Suppressor macrophage (primary cell): ENCODE measurements around the gene NAV2.
A peak's percentile ranks its signal among the peaks of the same experiment; 100 is the strongest.

Experiments used
- DNase-seq, 4 experiments: peaks; one replicate each; pipeline ENCODE4 v3.0.0-alpha.2; 2020 to 2022

Gene NAV2

DNA sequence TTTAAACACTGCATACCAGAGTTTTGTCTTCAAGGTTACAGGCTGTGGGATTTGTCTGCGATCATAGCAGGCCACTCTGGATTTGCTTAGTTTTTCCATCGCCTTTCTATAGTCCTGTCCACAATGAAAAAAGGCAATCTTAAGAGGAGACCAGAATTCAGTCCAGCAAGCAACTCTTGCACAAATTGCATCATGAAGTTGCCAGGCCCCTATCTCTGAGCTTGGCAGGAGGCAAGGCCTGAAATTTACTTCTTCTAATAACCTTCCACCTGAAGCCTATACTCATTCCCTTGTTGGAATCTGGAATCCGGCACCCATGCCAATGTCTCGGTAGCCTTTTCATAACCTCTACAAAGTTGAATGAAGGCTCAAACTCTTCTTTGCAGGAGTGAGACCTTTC is 100.1 kb downstream of the NAV2 start:
- DNase-seq, result no peak

GRCh38 chr11:19813158-19813879 is 100.7 kb downstream of the NAV2 start:
- DNase-seq, result no peak

DNA sequence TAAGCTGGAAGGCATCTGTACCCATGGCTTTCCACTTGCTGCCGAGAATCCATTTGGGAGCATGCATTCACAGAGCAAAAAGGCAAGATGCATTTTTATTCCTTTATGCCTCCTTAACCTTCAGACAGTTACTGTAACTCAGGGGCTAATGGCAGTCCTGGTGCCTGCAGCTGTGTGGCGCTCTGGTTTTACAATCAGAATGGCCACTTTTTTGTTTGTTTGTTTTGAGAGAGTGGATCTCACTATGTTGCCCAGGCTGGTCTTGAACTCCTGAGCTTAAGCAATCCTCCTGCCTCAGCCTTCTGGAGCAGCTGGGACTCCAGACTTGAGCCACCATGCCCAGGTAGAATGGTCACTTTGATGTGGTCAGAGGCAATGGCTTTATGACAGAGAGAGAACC is 101.8 kb downstream of the NAV2 start:
- no peak for DNase-seq

DNA sequence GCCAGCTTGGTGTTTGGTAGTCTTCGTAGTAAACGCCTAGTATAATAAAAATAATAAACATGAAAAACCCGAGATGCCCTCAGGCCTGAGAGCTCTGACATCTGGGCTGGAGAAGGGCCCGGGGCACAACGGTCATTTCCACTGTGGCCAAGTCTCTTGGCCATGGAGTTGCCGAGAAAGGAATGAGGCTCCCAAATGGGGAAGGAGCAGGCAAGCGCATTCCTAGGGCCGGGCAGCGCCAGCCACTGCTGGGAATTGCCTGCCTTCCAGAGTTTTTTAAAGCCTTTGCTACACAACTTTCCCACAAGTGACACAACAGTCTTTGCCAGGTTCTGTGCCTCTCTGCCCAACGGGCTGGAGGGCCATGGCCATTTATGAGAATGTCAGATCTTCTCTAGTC is 103.4 kb downstream of the NAV2 start:
- no peak for DNase-seq

DNA sequence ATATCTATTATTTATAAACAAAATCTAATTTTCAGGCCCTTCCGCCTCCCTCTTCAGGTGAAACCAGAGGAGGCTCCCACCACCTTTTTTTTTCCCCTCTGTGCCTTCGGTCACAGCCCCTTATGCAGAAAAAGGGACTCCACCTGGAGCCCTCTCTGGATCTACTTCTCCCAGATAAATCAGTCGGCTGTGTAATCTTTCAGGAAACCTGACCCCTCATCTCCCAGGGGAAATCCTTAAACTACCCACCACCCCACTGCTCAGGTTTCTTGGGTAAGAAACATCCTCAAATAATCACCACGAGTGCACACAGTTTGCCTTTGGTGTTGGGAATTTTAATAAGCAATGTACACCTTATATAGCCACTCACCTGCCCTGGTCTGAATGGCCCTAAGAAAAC is 104.2 kb downstream of the NAV2 start:
- no peak for DNase-seq

DNA sequence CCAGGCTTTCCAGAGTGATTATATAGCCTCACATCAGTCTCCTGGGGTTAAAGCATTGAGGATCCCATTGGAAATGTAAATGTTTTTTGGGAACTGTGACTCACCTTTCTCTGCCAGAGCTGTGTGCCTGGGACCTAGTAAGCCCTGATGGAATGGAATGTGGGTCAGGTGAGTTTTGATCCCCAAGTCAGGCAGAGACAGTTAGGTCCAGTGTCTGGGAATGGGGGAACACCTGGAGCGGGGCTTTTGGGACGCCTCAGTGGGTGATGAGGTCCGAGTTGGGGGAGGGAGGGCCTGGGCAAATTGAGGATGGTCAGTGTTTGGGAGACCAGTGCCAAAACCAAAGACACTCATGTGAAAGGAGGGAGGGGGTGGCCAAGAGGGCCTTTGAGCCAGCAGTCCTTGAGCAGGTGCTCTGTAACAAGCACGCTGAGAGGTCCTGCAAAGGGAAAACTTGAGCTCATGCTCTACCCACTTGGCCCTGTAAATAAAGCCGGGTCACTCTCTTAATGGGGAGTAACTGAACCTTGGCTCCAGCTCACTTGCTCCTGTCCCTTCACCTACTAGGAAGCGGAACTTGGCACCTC is 104.7 kb downstream of the NAV2 start:
- DNase-seq, result no peak

DNA sequence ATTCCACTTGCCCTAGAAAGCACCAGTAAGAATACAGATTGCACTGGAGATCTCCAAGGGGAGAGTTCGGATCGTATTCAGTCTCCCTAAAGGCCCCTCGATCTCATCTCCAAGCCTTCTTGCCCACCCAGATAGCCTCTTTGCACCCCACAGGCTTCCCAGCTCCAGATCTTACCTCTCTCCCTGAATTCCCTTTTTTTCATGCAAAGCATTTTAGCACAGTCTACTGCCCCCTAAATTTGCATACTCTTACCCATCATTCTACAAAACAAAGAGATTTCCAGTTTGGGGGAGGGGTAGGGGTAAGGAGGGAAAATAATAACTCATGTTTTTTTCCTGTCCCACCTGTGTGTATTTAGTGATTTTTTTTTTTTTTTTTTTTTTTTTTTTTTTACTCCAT is 105.2 kb downstream of the NAV2 start:
- no peak for DNase-seq

GRCh38 chr11:19818619-19819018 is 106.0 kb downstream of the NAV2 start:
- no peak for DNase-seq

- DNase-seq, result no peak
Measured at GRCh38 chr11:19819148-19819547, 106.5 kb downstream of the NAV2 start.

GRCh38 chr11:19820100-19820499 is 107.5 kb downstream of the NAV2 start:
- DNase-seq, result no peak

- no peak for DNase-seq
Measured at GRCh38 chr11:19821412-19821875, 108.8 kb downstream of the NAV2 start.

- no peak for DNase-seq
Measured at GRCh38 chr11:19821993-19822392, 109.4 kb downstream of the NAV2 start.

DNA sequence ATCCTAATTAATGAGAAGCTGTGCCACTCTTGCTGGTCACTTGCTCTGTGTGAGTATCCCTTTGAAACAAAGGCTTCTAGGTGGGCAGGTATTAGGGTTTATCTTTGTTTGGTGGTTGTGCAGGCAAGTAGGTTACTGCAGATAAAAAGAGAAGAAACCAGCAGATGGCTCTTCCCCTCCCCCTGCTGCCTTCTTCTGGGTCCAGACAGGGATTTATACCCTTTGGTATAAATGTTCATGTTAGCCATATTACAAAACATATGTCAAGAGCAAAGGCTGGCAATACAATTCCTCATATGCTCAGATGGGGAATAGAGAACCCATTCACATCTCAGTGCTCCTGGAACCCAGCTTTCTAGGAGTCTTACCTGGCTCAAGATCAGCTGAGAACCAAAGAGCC is 109.9 kb downstream of the NAV2 start:
- no peak for DNase-seq

DNA sequence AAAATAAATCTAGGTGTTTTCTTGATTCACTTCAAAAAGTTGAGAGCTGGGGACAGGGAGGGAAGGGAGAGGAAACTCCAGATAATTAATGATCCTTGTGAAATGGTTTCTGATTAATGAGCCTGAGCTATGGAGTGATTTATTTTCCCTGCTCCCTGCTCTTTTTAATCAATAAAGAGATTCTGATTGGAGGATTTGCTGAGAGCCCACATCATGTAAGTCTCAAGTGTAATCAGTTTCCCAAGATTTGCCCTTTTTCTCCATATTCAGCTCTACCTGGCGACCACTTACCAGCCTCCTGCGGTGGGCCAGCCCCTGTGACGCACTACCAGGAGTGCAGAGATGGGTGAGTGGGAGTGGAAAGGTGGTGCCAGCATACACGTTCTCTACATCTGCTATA is 114.0 kb downstream of the NAV2 start:
- no peak for DNase-seq

GRCh38 chr11:19827399-19828135 is 114.9 kb downstream of the NAV2 start:
- DNase-seq, result peak in 1 of 4 experiments; percentile 6

GRCh38 chr11:19828382-19829108 is 115.9 kb downstream of the NAV2 start:
- peak in 2 of 4 experiments; percentile 13 to 46 for DNase-seq

DNA sequence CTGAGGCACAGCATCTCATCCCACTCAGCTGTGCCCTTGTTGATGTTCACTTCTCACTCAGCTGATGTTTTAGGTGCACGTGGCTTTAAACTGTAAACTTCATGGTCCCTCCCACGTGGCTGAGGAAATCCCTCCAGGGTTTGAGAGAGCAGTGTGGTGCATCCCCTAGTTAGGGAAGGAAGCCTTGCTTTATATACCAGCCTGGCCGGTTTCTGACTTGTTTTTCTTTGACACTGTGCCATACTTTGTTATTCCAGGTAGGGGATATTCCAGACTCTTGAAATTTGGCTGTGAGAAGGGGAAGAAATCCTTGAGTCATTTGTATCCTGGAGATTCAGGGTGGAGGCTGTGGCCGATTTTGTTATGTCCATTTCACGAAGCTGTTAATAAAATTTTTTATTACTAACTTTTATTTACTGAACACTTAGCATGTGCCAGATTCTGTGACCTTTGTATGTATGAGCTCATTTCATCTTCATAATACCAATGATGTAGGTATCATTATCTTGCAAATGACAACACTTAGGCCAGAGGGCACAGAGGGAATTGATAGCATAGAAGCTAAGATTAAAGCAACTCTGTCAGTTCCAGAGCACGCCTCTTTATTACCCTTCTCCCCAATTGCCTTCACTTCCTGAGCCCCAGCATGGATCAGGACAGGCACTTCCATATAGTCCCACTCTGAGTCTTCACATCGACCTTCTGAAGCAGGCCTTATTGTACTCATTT is 116.6 kb downstream of the NAV2 start:
- no peak for DNase-seq

GRCh38 chr11:19832086-19832750 is 119.6 kb downstream of the NAV2 start:
- no peak for DNase-seq

DNA sequence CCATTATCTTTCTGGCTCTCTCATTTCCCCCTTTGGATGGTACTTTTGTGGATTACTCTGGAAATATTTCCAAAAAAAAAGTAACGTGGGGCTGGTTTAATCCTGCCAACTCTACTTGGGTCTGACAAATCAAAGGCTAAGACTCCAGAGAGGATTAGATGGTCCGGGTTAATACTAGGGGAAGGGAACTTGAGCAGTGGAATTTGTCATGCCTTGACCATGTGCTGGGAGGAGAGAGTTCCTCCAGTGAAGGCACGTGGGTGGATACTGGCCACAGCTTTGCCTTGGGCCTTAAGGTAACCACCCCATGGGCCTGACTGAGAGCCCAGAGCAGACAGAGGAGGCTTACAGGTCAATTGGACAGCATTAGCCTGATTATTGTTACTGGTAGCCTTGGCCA is 120.3 kb downstream of the NAV2 start:
- peak in 3 of 4 experiments; percentile 3 to 31 (median 7) for DNase-seq

GRCh38 chr11:19834771-19835170 is 122.1 kb downstream of the NAV2 start:
- no peak for DNase-seq

GRCh38 chr11:19836666-19837065 is 124.0 kb downstream of the NAV2 start:
- no peak for DNase-seq
